Glutamatergic neuron (in vitro differentiated cells): ENCODE results near the gene JAGN1. TPM values are rescaled to one million over a fixed set of nuclear protein-coding genes. Genes with fewer than 3 reads are reported as not detected.
A peak's percentile ranks its signal among the peaks of the same experiment; 100 is the strongest.

Experiments used
- DNase-seq: peaks from one replicate; pipeline ENCODE4 v3.0.0; 2022
- H3K27ac Mint-ChIP-seq: one replicate; pipeline ENCODE4 v1.8.0; 2020; ENCODE audit warnings: mild to moderate bottlenecking, mixed read lengths, inconsistent platforms; ENCODE audit not compliant: unreplicated experiment
- H3K27me3 Mint-ChIP-seq: one replicate; pipeline ENCODE4 v1.8.0; 2020; ENCODE audit warnings: mild to moderate bottlenecking, moderate library complexity, mixed read lengths, inconsistent platforms; ENCODE audit not compliant: unreplicated experiment
- H3K36me3 Mint-ChIP-seq: one replicate; pipeline ENCODE4 v1.8.0; 2020; ENCODE audit warnings: mild to moderate bottlenecking, mixed read lengths, inconsistent platforms; ENCODE audit not compliant: unreplicated experiment
- H3K4me1 Mint-ChIP-seq: one replicate; pipeline ENCODE4 v1.8.0; 2020; ENCODE audit warnings: mild to moderate bottlenecking, low read depth, mixed read lengths, inconsistent platforms; ENCODE audit not compliant: unreplicated experiment
- H3K4me3 Mint-ChIP-seq: one replicate; pipeline ENCODE4 v1.8.0; 2020; ENCODE audit warnings: mild to moderate bottlenecking, mixed read lengths, inconsistent platforms; ENCODE audit not compliant: unreplicated experiment
- H3K9me3 Mint-ChIP-seq: one replicate; pipeline ENCODE4 v1.8.0; 2020; ENCODE audit warnings: mild to moderate bottlenecking, moderate library complexity, mixed read lengths, inconsistent platforms; ENCODE audit not compliant: unreplicated experiment
- CTCF ChIP-seq: fragments of 200-600 bp; sonication (generic); IDR thresholded peaks from one replicate; pipeline ENCODE4 v1.5.0; 2021; ENCODE audit not compliant: partially characterized antibody, unreplicated experiment
- total RNA-seq: library from RNA; stranded (reverse); fragmentation: NEBNext Ultra II Directional; extraction: Animal tissue kit (Norgen Biotek cat#: 25700); gene quantifications from one replicate; pipeline ENCODE4 v1.2.1, GENCODE V29; 2021; ENCODE audit not compliant: unreplicated experiment

Gene JAGN1
- total RNA-seq, 1 donor from 2014 or later: 37.8 TPM

GRCh38 chr3:9918261-9919038, 28.0 kb downstream of the JAGN1 start:
- no peaks in the 10 kb centered on the region for H3K36me3 Mint-ChIP-seq
- peaks cover 13% of the 10 kb centered on the region for H3K27me3 Mint-ChIP-seq
- no peak overlapping the region for H3K27ac Mint-ChIP-seq
- H3K4me1 Mint-ChIP-seq: peaks cover 19% of the 10 kb centered on the region
- H3K4me3 Mint-ChIP-seq: no peak overlapping the region
- peaks cover 13% of the 10 kb centered on the region for H3K9me3 Mint-ChIP-seq
- DNase-seq: no peak
- no peak for TF ChIP-seq CTCF

GRCh38 chr3:9928158-9928557, 37.7 kb downstream of the JAGN1 start:
- no peak overlapping the region for H3K27ac Mint-ChIP-seq
- no peak for TF ChIP-seq CTCF
- DNase-seq: no peak
- peaks cover 3% of the 10 kb centered on the region for H3K27me3 Mint-ChIP-seq
- H3K9me3 Mint-ChIP-seq: peaks cover 2% of the 10 kb centered on the region
- H3K36me3 Mint-ChIP-seq: no peaks in the 10 kb centered on the region
- no peak overlapping the region for H3K4me3 Mint-ChIP-seq
- peaks cover 2% of the 10 kb centered on the region for H3K4me1 Mint-ChIP-seq

- Mint-ChIP-seq H3K4me3 (no peak overlapping the region), H3K36me3 (no peaks in the 10 kb centered on the region), H3K27ac (no peak overlapping the region)
Observed at GRCh38 chr3:9930804-9931418, 40.5 kb downstream of the JAGN1 start.

GRCh38 chr3:9932535-9932842, 42.1 kb downstream of the JAGN1 start:
- Mint-ChIP-seq H3K27me3 (peaks cover 5% of the 10 kb centered on the region), H3K27ac (peak overlapping the region; percentile 59), H3K36me3 (no peaks in the 10 kb centered on the region), H3K9me3 (peaks cover 5% of the 10 kb centered on the region), H3K4me1 (peaks cover 12% of the 10 kb centered on the region), H3K4me3 (peak overlapping the region; percentile 71)
- TF ChIP-seq CTCF: no peak
- no peak for DNase-seq

More at GRCh38 chr3:9930804-9931418, 40.5 kb downstream of the JAGN1 start:
- Mint-ChIP-seq H3K27me3 (peaks cover 5% of the 10 kb centered on the region), H3K9me3 (peaks cover 5% of the 10 kb centered on the region), H3K4me1 (peaks cover 12% of the 10 kb centered on the region)
- TF ChIP-seq CTCF: no peak
- no peak for DNase-seq
